Glomerular visceral epithelial cell (primary cell): ENCODE data around the gene TF.
"Not testable (repeated sequence)": the region's sequence is repeated elsewhere in the genome, so short reads cannot be mapped to it uniquely, and the experiment has no call there.

ENCODE experiments used
- DNase-seq: peaks from one replicate; pipeline ENCODE4 v3.0.0-alpha.2; 2016; ENCODE audit errors: extremely low spot score

TF gene

GRCh38 chr3:133745981-133746711 is at the start of gene TF:
TSS of gene TF (plus strand) at chr3:133746393. CDS start at chr3:133746441, 48 bp downstream.
- DNase-seq, result no peak

DNA sequence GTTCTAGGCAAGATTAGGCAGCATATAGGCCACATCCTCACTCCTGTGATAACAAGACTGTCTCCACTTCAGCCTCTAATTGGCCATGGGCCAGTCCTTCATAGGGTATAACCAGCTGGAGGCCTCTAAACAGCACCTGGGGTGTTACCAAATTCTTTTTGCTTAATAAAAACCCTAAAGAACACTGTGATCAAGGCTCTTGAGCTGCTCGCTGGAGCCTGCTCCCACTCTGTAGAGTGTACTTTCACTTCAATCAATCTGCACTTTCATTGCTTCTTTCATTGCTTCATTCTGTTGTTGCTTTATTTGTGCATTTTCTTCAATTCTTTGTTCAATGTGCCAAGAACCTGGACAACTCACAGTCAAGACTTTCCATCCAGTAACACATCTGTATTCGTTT is 48.2 kb upstream of the TF start:
- no peak for DNase-seq

DNA sequence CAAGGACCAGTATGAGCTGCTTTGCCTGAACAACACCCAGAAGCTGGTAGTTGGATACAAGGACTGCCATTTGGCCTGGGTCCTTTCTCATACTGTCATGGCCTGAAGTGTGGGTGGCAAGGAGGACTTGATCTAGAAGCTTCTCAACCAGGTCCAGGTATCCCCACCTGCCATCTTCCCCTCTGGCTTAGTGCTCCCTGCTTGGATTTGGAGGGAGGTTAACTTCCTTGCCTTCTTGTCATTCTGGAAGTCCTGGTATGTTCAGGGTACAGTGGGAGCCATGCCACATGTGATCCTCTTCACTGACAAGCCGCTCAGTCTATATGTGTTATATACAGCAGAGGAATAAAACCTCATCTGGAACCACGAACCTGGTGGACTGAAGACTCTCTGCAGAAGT is 46.7 kb upstream of the TF start:
- DNase-seq, result no peak

DNA sequence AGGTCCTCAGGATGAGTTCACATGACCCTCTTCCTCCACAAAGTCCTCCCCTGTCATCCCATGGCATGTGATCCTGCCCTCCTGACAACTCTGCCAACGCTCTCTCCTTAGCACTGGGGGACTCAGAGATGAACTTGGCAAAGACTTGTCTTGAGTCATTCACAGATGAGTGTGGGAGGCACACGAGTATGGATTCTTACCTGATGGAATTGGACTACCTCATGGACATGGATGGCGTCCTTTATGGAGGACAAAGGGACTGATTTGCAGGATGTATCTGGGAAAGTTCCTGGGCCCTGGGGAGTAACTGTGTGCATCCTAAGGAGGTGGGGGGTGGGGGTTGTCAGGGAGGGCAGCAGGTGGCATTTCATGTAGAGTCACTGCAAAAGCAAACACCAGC is 46.3 kb upstream of the TF start:
- no peak for DNase-seq

GRCh38 chr3:133700351-133700750 is 45.8 kb upstream of the TF start:
- no peak for DNase-seq

GRCh38 chr3:133701435-133702358 is 44.5 kb upstream of the TF start:
- no peak for DNase-seq

- DNase-seq, result no peak
Measured at GRCh38 chr3:133703915-133704314, 42.3 kb upstream of the TF start.

GRCh38 chr3:133706033-133706432 is 40.2 kb upstream of the TF start:
- DNase-seq, result no peak

GRCh38 chr3:133709139-133709750 is 36.9 kb upstream of the TF start:
- DNase-seq, result no peak

DNA sequence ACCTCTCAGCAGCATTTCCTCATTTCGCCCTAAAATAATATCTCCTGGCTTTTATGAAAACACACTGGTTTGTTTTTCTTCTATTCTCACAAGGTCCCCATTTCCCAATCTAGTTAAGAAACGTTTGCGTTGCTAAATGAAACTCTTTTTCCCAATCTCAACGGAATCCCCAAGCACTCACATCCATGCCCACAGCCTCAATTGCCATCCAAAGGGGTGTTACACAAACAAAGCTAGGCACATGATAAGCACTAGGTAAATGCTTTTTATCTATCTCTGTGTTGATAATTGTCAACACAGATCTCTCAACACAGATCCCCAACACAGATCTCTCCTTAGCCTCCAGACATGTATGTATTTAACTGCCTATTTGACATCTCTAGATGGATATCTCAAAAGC is 35.2 kb upstream of the TF start:
- DNase-seq, result no peak

DNA sequence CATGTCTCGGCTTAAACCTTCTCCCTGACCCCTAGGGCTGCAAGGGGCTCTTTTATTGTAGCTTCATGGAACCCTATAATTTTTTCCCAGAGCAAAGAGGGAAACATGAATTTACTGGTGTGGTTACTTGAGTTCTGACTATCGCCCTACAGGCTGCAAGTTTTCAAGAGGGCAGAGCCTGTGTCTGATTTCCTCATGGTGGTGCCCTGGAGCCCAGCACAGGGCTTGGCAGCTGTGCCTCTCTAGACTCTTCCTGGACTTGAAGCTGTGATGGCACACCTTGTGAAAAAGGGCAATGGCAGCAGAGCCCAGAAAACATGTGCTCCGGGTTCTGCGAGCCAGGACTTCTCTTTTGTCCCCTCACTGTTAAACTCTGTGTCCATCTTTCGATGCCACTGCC is 34.2 kb upstream of the TF start:
- no peak for DNase-seq

DNA sequence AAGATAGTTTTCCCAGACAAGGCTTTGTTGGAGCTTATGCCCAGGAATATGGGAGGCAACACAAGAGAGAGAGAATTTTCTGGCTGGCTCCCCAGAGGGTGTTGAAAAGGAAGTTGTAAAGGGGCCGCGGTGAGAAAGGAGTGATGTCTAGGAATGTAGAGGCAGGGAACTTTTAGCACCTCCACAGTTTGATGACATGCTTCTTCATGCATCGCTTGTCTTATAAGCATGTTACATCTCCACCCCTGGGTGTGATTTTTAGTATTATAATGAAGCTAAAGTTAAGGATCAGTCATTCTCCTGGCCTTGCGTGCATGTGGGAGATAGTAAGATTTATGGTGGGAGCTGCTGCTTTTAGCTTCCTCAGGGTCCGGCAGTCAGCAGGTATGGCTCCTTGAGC is 32.8 kb upstream of the TF start:
- no peak for DNase-seq

DNA sequence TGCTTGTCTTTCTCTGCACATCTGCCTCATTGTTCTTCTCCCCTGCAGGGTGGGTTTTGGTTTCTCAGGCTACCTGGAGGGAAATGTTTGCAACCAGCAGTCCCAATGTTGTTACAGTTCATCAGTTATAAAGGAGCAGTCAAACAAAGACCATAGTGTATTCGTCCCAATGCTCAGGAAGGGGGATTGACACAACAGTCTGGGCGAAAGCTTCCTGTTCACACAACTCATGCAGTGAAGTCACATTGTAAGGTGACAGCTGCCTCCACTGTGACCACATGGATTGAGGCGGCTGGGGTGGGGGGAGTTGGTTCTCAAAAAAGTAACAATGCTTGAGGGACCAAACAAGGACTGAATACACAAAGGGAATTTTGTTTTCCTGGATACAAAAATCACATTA is 28.8 kb upstream of the TF start:
- no peak for DNase-seq

DNA sequence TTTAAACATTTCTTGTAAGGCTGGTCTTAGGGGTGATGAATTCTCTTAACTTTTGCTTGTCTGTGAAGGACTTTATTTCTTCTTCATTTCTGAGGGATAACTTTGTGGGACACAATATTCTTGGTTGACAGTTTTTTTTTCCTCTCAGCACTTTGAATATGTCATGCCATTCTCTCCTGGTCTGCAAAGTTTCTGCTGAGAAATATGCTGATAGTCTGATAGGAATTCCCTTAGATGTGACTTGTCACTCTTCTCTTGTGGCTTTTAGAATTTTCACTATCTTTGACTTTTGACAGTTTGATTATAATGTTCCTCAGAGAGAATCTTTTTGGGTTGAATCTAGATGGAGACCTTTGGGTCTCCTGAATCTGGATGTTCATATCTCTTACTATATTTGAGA is 23.3 kb upstream of the TF start:
- no peak for DNase-seq

DNA sequence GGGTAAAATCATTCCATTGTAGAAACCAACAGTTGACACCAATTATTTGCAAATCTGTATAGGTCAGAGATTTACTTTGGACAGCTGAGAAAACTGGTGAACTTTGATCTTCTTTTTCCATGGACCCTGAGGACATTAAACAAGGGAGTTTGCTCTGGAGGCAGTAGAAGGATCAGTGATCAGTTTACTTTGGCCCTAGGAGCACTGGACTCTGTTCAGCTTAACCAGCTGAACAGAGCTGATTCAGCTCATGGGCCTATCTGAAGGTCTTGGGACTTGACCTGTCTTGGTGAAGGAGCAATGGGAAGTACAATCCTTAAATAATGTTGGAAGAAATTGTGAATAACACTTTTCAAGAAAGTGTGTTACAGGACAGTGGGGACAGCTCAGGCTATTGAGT is 15.2 kb upstream of the TF start:
- DNase-seq, result no peak

DNA sequence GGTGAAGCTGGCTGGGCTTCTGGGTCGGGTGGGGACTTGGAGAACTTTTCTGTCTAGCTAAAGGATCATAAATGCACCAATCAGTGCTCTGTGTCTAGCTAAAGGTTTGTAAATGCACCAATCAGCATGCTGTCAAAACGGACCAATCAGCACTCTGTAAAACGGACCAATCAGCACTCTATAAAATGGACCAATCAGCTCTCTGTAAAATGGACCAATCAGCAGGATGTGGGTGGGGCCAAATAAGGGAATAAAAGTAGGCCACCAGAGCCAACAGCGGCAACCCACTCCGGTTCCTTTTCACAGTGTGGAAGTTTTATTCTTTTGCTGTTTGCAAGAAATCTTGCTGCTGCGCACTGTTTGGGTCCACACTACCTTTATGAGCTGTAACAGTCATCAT is 14.0 kb upstream of the TF start:
- DNase-seq, result not testable (repeated sequence)

DNA sequence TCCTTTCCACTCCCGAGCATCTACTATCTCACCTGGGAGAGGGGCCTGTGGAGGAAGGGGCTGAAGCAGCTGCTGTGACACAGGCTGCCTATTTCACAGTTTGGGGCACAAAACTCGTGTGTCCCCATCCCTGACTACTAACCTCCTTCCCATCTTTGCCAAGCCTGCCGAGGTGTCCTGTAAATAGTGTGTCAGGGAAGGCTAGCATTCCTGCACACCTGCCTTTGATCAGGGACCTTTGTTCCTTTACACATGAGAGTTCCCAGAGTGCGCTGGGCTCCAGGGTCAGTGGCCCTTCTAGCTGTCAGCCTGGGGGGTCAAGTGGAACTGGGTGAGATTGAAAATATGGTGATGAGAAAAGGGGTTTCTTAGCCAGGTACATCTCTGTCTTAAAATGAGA is 13.0 kb upstream of the TF start:
- no peak for DNase-seq

- no peak for DNase-seq
Measured at GRCh38 chr3:133734305-133734704, 11.9 kb upstream of the TF start.

DNA sequence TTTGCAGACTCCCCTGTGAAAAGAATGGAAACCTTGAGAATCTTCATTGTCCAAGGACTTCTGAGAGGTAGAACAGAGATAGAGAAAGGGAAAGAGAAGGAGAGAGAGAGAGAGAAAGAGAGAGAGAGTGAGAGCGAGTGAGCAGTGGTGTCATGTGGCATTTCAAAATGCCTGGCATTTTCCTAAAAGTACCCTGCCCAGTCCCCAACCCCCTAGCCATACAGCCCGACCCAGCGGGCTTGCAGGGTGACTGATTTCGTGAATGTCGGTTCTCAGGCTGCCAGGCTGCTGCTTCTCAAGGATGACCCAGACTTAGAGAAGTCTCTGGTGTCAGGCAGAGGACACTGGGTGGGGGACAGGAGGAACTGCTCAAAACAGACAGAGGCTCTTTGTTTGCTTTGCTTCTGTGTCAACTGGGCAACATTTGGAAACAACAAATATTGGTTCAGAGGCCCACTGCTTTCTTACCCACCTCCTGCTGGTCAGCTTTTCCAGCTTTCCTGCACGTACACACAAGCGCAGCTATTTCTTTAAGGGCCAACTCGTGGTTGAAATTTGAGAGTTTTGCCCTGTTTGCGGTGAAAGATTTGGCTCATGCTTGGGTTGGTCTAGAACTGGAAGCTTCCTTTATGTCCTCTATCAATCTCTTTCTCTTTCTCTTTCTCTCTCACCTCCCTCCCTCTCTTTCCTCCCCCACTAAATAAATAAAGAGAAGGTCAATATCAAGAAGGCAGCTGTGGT is 3.7 kb upstream of the TF start:
- DNase-seq, result peak; percentile 22

DNA sequence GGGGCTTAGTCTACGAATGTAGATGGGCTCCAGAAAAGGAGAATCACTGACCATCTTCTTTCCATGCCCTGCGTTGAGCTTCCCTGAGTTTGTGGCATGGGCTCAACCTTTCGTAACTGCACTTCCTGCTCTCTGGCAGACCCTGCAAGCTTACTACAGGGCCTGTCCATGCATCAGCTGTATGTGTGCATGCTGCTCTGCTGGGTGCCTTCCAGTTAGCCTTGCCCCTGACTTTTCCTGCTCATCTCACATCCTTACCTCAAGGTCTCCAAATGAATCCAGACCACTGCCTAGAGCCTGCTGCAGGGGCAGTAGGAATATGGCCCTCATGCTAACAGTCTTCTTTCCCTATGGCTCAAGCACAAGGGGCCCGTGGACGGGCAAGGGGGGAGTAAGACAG is 2.0 kb upstream of the TF start:
- DNase-seq, result no peak

GRCh38 chr3:133745108-133745507 is 1.1 kb upstream of the TF start:
- no peak for DNase-seq

- no peak for DNase-seq
Measured at GRCh38 chr3:133746712-133747066, 496 bp downstream of the TF start.
